Activated T-cell treated with anti-CD3 and anti-CD28 coated beads, Interleukin-2, amount 50 U/mL, for 1 hour (primary cell): Measurements from ENCODE around the gene BRIP1.
"Not testable (repeated sequence)": the region's sequence is repeated elsewhere in the genome, so short reads cannot be mapped to it uniquely, and the experiment has no call there.

ENCODE experiments used
- DNase-seq: peaks from one replicate; pipeline ENCODE4 v3.0.0-alpha.2; 2020

BRIP1 gene

DNA sequence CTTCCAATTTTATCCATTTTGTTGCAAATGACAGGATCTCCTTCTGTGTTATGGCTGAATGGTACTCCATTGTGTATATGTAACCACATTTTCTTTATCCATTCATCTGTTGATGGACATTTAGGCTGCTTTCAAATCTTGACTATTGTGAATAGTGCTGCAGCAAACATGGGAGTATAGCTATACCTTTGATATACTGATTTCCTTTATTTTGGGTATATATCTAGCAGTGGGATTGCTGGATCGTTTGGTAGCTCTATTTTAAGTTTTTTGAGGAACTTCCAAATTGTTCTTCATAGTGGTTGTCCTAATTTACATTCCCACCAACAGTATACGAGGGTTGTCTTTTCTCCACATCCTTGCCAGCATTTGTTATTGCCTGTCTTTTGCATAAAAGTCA, 67.8 kb downstream of the BRIP1 start:
- no peak for DNase-seq

DNA sequence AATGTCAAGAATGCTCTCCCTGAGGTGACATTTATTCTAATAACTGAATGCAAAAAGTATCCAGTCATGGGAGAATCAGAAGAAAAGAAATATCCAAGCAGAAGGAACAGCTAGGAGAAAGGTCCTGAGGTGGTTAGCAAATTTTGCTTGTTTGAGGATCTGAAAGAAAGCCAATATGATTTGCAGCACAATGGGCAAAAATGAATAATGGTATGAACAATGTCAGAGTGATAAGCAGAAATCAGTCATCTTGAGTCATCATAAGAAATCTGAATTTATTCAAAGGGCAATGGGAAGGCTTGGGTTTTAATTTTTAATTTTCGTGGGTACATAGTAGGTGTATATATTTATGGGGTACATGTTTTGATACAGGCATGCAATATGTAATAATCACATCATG, 68.5 kb downstream of the BRIP1 start:
- DNase-seq = no peak

DNA sequence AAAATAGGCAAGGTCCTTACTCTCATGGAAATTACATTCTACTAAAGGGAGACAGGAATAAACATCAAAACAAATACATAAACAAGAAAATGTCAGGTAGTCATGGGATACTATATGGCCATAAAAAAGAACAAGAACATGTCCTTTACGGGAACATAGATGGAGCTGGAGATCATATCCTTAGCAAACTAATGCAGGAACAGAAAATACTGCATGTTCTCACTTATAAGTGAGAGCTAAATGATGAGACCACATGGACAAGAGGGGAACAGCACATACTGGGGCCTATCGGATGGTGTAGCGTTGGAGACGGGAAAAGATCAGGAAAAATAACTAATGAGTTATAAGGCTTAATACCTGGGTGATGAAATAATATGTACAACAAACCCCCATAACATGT, 69.1 kb downstream of the BRIP1 start:
- no peak for DNase-seq

DNA sequence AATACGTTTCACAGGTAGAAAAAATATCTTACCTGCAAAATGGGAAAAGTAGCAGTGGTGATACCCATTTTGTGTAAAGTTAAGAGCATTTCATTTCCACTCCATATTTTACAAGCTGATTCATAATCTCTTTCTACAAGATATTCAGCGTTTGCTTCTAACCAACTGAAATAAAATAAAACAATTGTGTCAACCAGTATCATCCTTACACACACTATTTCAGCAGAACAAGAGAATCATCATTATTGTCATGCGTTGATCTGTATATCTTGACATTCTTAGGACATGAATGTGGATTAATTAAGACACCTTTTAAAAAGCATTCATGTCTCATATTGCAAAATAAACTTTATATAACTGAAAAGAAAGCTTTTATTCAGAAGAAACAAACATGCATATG, 69.8 kb downstream of the BRIP1 start:
- no peak for DNase-seq

DNA sequence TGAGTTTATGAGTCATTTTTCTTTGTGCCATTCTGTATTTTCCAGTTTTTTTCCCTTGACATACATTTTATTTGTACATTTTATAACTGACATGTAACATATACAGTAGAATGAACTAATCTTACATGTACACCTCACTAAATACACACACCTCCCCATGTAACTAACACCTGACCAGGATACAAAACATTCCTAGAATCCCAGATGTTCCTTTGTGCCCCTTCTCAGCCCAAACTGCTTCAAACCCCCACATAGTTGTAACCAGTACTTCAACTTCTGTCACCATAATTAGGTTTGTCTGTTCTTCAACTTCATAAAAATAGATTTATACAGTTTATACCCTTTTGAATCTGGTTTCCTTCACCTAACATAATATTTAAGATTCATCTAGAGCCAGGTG, 73.5 kb downstream of the BRIP1 start:
- DNase-seq = no peak

DNA sequence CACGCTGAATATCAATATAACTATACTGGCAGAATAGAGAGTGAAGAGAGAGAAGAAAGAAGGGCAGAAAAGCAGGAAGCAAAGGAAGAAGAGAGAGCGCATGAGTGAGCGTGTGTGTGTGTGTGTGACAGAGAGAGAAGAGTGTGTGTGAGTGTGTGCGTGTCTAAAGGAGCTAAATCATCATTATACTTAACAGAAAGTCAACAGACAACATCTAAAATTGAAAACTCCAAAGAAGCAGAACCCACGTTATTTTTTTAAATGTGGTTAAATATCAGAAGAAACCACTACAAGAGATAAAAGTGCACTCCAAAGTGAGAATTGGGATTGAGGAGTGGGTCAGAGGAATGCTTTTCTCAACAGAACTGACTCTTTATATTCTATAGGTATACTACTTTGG, 77.2 kb downstream of the BRIP1 start:
- no peak for DNase-seq

DNA sequence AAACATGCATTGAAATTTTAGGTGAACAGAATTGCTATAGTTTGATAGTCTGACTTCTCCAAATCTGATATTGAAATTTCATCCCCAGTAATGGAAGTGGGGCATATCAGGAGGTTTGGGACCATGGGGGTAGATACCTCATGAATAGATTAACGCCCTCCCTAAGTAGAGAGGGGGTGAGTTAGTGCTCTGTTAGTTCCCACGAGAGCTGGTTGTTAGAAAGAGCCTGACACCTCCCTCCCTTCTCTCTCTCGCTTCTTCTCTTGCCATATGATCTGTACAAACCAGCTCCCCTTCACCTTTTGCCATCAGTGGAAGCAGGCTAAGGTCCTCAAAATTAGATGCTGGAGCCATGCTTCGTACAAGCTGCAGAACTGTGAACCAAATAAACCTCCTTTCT, 78.8 kb downstream of the BRIP1 start:
- DNase-seq = no peak

DNA sequence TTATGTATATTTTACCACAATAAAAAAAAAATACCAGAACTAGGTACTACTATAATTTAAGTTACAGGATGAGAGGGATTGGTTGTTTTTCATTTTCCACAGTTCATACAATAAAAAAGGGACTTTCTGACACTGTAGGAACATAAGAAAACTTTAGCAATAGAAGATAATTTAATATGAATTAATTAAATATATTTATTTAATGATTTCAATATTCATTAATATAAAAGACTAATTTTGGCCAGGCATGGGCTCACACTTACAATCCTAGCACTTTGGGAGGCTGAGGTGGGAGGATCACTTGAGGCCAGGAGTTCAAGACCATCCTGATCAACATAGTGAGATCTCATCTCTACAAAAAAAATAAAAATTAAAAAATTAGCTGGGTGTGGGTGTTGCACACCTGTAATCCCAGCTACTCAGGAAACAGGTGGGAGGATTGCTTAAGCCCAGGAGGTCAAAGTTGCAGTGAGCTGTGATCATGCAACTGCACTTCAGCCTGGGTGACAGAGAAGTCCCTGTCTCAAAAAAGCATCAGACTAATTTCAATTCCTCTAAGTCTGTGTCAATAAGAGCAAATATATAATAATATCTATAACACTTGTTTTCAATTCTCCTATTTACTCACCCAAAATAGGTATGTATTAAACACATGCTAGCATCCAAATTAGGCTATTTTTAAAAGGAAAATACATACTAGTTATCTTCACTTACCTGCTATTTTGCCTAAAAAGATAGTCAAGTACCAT, 79.6 kb downstream of the BRIP1 start:
- DNase-seq = no peak

DNA sequence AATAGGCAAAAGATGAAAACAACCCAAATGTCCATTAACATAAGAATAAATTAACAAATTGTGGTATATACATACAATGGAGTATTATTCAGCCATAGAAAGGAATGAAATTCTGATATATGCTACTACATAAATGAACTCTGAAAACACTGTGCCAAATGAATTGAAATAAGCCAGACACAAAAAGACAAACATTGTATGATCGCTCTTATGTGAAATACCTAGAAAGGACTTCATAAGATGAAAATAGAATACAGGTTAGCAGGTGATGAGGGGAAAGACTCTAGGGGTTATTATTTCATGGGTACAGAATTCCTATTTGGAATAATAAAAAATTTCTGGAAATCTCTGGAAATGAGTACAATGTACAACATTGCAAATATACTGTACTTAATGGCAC, 80.2 kb downstream of the BRIP1 start:
- DNase-seq = no peak

DNA sequence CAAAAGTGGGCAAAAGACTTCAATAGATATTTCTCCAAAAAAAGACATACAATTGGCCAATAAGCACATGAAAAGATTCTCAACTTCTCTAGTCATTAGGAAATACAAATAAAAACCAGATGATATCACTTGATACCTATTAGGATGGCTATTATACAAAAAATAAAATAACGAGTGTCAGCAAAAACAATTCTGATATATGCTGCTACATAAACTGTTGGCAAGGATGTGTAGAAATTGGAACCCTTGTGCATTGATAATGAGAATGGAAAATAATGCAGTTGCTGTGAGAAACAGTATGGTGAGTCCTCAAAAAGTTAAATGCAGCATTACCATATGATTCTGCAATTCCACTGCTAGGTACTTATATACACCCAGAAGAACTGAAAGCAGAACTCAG, 80.6 kb downstream of the BRIP1 start:
- DNase-seq = no peak

DNA sequence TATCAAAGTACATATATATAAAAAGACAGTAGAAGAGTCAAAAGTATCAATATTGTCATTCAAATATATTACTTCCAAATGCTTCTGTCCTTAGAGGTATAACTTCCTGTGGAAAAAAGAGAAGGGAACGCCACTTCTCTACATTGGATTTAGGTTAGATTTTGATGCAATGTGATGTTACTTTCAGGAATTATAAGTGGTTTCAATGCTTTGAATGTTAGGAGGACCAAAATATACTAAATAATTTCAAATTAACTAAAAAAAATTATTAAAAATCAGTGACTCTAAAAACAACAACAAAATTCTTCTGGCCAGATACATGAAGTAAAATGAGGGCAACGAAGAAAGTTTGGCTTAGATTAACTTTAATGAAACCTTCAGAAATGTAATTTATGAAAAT, 88.0 kb downstream of the BRIP1 start:
- no peak for DNase-seq

DNA sequence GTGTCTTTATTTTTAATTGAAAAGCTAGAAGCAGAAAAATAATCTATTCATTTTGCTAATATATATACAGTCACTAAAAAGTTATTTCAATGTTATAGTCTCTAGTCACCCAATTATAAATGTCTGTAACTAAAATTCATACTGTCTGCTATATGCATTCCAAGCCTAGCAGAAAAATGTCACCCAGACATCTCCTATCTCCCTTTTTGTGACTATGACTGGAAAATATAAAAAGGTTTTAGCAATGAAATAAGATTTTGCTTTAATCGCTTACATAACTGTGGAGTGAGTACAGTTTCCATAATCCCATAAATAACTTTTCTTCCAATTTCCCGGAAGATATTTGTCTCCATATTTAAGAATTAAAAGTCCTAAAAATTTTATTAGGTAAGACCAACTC, 88.6 kb downstream of the BRIP1 start:
- no peak for DNase-seq

DNA sequence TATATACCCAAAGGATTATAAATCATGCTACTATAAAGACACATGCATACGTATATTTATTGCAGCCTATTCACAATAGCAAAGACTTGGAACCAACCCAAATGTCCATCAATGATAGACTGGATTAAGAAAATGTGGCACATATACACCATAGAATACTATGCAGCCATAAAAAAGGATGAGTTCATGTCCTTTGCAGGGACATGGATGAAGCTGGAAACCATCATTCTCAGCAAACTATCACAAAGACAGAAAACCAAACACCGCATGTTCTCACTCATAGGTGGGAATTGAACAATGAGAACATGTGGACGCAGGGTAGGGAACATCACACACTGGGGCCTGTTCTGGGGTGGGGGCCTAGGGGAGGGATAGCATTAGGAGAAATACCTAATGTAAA, 89.2 kb downstream of the BRIP1 start:
- not testable (repeated sequence) for DNase-seq

DNA sequence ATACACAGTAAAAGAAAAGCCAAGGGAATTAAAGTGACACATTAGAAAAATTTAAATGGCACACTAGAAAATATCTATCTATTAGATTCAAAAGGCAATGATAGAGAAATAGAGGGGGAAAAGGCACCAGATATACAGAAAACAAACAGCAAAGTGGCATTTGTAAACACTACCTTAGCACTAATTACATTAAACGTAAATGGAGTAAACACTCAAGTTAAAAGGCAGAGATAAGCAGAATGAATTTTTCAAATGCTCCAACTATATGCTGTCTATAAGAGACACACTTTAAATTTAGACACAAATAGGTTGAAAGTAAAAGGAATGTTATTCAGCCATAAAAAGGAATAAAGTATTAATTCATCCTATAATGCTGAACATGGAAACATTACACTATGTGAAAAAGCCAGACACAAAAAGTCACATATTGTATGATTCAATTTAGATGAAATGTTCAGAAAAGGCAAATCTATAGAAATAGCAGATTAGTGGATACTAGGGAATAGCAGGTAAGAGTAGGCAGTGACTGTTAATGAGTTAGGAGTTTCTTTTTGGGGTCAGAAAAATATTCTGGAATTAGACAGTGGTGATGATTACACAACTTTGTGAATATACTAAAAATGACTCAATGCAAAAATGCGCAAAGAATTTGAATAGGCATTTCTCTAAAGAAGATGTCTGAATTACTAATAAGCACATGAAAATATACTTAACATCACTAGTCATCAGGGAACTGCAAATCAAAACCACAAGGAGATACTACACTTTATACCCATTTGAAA, 92.4 kb downstream of the BRIP1 start:
- DNase-seq = no peak

DNA sequence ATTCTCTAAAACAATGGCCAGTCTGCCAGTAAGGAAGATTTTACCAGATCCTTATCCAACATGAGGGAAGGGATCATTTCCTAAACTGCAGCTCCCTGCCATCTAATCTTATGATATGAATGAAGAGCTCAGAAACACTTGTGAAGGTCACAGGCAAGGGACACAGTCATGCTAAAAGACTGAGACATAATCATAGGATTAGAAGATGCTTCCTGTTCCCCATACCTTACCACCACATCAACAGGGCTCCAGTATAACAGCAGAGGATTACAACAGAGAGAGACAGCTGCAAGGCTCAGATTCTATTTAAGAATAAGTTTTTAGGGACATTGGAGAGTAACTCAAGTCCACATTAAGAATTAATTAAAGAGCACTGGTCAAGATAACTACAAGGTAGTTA, 93.3 kb downstream of the BRIP1 start:
- no peak for DNase-seq

DNA sequence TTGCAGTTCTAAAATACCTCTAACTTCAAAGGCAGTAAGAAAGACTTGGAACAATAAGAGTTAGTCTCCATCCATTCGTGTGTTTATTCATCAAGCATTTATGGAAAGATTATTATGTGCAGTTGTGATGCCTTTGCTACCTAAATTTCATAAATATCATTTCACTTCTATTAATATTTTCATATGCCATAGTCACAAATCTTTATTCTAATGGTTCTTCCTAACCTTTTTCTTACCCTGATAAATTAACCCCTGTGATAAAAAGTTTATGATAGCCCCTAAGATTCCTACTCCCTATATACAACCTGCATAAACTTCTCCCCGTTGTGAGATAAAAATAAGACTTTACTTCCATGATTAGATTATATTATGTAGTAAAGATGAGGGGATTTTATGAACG, 94.9 kb downstream of the BRIP1 start:
- DNase-seq = no peak

DNA sequence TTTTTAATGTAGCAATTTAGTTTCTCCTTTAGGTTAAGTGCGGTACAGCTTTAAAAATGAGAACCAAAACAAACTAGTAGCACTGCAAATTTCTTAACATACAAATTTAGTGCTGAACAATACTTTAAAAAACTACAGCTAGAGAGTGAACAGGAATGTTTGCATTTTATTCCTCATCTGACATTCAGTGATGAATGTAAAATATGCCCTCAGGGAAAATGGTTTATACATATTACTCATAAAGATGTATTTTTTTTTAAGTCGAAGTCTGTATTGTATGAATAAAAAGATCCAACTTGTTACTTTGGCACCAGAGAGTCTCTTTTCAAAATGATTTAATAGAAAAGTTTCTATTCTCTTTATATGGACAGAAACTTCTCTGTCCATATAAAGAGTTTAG, 96.8 kb downstream of the BRIP1 start:
- no peak for DNase-seq

DNA sequence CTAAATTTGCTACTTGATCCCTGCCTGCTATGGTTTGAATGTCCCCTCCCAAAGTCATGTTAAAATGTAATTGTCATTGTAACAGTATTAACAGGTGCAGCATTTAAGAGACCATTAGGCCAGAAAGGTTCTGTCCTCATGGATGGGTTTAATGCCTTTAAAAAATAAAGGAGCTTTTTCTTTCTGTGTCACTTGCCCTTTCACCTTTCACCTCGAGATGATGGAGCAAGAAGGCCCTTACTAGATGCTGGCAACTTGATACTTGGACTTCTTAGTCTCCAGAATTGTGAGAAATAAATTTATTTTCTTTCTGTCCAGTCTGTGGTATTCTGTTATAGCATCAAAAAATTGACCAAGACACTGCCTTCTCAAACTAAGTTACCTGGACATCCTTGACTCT, 98.5 kb downstream of the BRIP1 start:
- no peak for DNase-seq

DNA sequence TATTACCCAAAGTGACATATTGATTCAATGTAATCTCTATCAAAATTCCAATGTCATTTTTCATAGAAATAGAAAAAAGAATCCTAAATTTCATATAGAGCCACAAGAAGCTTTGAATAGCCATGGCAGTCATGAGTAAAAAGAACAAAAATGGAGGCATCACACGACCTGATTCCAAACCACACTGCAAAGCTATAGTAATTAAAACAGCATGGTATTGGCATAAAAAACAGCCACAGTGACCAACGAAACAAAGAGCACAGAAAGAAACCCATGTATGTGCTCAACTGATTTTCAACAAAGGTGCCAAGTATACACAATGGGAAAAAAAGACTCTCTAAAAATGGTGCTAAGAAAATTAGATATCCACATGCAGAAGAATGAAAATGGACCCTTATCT, 101.5 kb downstream of the BRIP1 start:
- DNase-seq = no peak

DNA sequence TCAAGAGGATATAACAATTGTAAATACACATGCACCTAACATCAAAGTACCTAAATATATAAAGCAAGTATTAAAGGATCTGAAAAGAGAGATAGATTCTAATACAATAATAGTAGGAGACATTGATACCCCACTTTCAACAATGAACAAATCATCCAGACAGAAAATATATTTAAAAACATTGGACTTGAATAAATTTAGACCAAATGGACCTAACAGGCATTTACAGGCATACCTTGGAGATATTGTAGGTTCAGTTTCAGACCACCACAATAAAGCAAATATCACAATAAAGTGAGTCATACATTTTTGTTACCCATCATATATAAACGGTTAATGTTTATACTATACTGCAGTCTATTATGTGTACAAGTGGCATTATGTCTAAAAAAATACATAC, 104.0 kb downstream of the BRIP1 start:
- no peak for DNase-seq

DNA sequence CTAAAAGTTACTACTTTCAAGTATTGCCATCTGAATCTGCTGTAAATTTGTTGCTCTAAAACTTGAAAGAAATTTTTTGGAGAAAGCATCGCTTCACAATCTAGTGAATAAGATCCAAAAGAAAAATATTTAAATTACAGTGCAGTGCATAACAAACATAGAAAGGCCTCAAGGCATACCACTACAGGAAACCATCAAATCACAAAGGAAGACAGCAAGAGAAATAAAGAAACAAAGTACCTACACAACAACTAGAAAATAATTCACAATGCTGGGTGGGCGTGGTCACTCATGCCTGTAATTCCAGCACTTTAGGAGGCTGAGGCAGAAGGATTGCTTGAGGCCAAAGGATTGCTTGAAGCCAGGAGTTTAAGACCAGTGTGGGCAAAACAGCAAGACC, 104.9 kb downstream of the BRIP1 start:
- DNase-seq = no peak

DNA sequence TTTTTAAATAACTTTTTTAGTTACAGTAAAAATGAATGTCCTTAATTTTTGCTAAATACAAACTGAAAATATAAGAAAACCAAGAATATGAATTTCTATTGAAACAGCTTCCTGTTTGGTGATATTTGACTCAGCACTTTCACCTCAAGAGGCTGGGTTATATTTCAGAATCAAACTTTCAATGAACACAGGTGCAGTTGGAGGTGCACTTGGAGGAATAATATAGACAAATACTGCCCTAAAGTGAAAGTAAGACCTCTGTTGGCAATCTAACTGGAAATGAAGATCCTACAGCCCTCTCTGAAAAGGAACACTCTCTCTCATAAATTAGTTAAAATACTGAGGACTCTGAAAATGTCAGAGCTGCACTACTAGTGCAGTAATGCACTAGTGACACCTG, 106.2 kb downstream of the BRIP1 start:
- no peak for DNase-seq

DNA sequence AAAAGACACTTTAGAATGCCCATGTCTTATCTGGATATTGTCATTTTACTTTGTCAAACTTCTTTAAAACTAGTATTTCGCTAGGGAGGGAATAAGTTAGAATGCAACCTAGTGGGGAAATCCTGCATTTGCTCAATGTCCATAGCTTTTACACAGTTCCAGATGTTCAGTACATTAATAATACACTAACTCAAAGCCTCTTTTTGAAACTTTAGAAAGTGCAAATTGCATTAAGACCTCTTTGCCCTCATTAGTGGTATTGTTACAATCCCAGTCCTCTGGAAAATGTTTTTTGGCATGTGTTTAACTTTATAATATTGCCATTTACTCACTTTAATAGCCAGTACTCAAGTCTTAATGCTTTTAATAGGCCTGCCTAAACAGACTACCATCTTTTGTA, 106.8 kb downstream of the BRIP1 start:
- DNase-seq = no peak

DNA sequence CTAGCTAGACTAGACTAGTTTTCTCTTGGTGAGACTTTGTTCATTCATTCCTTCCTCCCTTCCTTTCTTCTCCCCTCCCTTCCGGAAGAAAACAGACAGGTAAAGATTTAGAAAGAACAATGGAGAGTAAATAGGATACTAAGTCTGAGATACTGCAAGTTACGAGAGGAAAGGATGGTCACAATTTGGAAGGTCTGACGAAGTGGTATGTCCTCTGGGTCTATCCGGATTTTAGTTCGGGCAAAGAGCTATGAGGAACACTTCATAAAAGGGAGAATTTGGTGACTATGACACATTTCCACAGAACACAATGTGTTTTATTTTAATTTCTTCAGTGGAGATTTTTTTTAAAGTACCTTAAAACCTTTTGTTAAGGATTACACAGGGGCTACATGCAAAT, 107.7 kb downstream of the BRIP1 start:
- DNase-seq = no peak

DNA sequence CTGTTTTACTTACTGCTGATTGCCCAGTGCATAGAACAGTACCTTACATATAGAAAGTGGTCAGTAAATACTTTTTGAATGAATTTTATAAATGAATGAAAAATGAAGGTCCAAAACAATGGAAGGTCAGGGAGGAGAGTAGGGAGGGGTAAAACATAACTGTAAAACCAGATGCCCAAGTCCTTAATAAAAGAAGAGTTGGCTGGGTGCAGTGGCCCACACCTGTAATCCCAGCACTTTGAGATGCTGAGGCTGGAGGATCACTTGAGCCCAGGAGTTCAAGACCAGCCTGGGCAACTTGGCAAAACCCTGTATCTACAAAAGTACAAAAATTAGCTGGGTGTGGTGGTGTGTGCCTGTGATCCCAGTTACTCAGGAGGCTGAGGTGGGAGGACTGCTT, 108.2 kb downstream of the BRIP1 start:
- no peak for DNase-seq
